Stomach smooth muscle (tissue), 2 donors: ENCODE results near the gene TRMT1.

Experiments used
- H3K27ac ChIP-seq: one replicate; pipeline ENCODE4 v1.7.0; 2013; ENCODE audit warnings: mild to moderate bottlenecking, low read length, inconsistent platforms
- H3K27me3 ChIP-seq, 2 donors: one replicate each; pipeline ENCODE4 v1.7.0; 2013; ENCODE audit warnings: low read length in 2 of 2; ENCODE audit not compliant: insufficient read depth in 2 of 2, control insufficient read depth in 1 of 2
- H3K36me3 ChIP-seq, 2 donors: one replicate each; pipeline ENCODE4 v1.7.0; 2013; ENCODE audit warnings: low read length in 2 of 2; ENCODE audit not compliant: control insufficient read depth in 2 of 2, insufficient read depth in 2 of 2
- H3K4me1 ChIP-seq: one replicate; pipeline ENCODE4 v1.7.0; 2013; ENCODE audit warnings: low read length; ENCODE audit not compliant: control insufficient read depth, insufficient read depth
- H3K4me3 ChIP-seq, 2 donors: one replicate each; pipeline ENCODE4 v1.7.0; 2013; ENCODE audit warnings: low read length in 2 of 2
- H3K9ac ChIP-seq, 2 donors: one replicate each; pipeline ENCODE4 v1.7.0; 2013; ENCODE audit warnings: low read length in 2 of 2, mild to moderate bottlenecking in 1 of 2
- H3K9me3 ChIP-seq, 2 donors: one replicate each; pipeline ENCODE4 v1.7.0; 2013; ENCODE audit warnings: low read length in 2 of 2; ENCODE audit not compliant: control insufficient read depth in 2 of 2
- donor health status: healthy.
- donor health status: Pancreatic carcinoma.

Gene TRMT1

DNA sequence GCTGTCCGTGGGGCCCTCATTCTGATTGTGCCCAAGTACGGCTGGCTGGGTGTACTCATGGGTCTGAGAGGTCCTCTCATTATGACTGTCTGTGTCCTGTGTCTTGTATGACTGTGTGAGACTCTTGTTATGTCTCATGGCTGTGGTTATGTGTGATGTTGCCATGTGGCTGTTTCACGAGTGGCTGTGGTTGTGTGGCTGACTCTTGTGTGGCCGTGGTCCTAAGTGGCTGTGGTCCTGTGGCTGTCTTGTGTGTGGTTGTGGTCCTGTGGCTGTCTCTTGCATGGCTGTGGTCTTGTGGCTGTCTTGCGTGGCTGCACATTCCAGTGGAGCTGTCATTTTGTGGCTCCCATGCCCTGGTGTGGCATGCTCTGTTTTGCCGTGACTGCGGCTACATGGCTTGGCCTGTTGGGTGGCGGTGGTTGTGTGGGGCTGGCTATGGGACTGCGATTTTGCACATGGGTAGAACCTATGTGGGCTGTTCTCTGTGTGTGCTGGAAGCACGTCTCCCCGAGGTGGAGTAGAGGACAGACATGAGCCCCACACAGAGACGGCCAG is 16.4 kb downstream of the TRMT1 start:
- Histone ChIP-seq H3K9ac (no peak overlapping the region), H3K4me1 (peaks cover 36% of the 10 kb centered on the region), H3K36me3 (peaks cover 0 to 3% of the 10 kb centered on the region in 2 donors), H3K4me3 (peak overlapping the region in 1 of 2 donors; percentile 64), H3K9me3 (no peaks in the 10 kb centered on the region), H3K27me3 (peaks cover 2 to 8% of the 10 kb centered on the region in 2 donors), H3K27ac (peak overlapping the region; percentile 73)

DNA sequence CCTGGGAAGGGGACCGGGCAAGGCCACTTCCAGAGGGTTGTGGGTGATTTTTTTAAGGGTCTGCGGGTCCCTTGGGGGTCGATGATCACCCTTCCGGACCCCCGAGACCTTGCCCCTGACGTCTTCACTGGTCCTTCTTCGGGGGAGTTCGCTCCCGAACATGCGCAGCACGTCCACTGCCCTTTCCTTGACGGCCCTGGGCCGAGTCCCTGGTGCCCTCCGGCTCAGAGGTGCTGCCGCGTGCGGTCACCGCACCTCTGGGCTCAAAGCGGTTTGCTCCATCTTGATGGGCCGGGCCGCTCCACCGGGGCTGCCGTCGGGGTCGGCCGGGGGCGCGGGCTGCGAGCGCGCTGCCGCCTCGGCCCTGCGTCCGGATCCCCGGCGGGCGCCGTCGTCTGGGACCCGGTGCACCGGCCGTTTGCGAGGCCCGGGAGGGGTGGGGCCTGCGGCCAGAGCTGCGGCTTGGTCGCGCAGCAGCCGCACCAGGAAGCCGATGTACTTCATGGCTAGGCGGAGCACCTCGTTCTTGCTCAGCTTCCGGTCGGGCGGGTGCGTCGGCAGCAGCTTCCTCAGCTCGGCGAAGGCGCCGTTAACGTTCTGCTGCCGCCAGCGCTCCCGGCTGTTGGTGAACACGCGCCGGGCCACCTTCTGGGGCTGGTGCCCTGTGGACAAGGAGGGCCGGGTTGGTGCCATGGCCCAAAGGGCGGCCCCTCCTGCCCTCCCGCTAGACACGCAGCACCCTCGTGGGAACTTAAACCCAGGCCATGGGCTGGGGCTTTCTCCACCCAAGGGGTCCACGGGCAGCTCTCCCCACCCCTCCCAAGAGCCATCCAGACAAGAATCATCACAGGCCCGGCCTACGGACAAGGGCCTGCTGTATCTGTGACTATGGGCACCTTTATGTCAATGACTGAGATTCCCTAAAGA is 17.2 kb downstream of the TRMT1 start:
- Histone ChIP-seq H3K27me3 (peaks cover 2 to 8% of the 10 kb centered on the region in 2 donors), H3K9me3 (no peaks in the 10 kb centered on the region), H3K36me3 (peaks cover 0 to 6% of the 10 kb centered on the region in 2 donors), H3K4me1 (peaks cover 34% of the 10 kb centered on the region), H3K27ac (peak overlapping the region; percentile 73), H3K9ac (peak overlapping the region in 1 of 2 donors; percentile 23), H3K4me3 (peak overlapping the region; percentile 53 to 64)

DNA sequence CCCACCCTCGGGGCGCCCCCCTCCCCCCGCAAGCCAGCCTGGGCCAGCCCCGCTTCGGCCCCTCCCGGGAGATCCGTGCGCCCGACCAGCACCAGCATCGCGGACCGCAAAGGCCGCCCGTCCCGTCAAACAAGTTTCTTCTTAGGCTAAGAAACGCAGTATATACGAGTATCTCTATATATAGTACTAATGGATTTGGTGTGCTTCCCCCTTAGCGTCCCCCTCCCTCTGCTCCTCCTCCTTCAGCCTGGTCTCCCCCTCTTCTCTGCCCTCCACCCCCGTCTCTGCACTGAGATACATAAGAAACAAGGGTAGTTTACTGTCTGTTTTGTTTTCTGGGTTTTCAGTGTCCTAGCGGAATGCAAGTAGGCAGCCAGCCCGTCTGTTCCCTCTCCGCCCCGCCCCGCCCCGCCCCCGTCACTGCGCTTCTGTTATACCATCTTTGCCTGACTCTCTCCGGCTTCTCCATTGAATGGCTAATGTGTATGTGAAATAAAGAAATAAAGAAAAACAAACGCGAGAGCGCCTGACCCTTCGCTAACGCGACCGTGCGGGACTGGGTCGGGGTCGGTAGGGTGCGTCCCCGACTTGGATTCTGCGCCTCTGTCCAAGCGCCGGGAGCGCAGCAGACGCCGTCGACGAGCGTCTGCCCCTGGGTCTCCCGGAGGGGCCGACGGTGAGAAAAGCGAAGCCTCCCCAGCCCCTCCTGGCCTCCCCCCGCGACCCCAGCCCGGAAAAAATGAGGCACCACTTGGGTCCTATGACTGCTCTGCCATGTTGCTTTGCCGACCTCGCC is 18.1 kb downstream of the TRMT1 start:
- peaks cover 40% of the 10 kb centered on the region for H3K4me1 ChIP-seq
- H3K36me3 ChIP-seq = peaks cover 0 to 7% of the 10 kb centered on the region in 2 donors
- H3K27ac ChIP-seq = peak overlapping the region; percentile 73
- H3K9ac ChIP-seq = peak overlapping the region in 1 of 2 donors; percentile 28
- peak overlapping the region; percentile 53 to 64 for H3K4me3 ChIP-seq
- H3K27me3 ChIP-seq = peaks cover 2 to 8% of the 10 kb centered on the region in 2 donors
- no peaks in the 10 kb centered on the region for H3K9me3 ChIP-seq

DNA sequence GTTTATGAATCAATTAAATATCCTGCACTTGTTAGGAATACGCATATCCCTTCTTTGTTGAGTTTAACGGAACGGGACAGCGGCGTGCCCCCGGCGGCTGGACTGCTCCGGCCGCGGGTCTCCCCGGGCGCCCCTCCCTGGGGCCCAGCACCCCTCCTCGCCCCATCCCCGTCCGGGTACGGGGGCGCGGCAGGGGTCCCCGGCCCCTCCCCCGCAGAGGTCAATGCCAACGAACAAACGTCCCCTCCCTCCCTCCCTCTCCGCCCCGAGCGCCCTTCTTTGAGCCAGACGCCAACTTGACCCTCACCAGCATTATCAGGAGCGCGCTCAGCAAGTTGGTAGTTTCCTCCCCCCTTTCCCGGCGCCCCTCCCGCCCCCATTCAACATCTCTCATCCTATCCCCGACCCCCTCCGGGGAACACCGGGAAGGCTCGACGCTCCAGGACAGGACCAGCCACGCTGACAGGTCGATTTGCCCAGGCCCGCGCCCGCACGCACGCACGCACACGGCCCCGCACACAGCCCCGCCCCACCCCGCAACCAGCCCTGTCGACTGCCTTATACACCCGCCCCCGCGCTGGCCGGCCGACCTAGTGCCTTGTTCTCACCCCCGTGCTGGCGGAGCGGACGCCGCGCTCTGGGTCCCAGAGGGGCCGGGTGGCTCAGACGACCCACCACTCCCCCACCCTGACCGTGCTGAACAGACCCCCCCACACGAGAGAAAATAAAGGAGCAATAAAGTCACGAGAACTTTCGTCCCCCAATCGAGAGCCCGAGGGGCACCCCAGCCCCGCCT is 18.9 kb downstream of the TRMT1 start:
- Histone ChIP-seq H3K9ac (no peak overlapping the region), H3K9me3 (no peaks in the 10 kb centered on the region), H3K4me1 (peaks cover 41% of the 10 kb centered on the region), H3K4me3 (no peak overlapping the region), H3K36me3 (peaks cover 0 to 7% of the 10 kb centered on the region in 2 donors), H3K27ac (no peak overlapping the region), H3K27me3 (peaks cover 2 to 8% of the 10 kb centered on the region in 2 donors)

DNA sequence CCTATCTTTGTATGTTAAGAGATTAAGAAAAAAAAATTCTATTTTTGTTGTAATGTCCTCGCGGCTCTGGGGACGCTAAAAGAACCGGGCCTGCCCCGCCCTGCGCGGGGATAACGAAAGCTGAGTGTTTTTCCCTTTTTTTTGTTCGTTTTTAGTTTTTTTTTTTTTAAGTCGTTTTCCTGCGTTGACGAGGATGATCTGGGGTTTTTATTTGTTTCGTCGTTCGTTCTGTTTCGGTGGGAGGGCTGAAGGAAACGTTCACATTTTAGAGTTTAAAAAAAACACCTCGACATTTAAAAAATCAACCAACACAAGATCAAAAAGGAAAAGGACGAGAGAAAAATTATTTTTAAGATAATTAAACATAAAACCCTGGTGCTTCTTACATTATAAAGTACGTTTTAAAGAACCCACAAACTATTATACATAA is 19.5 kb downstream of the TRMT1 start:
- Histone ChIP-seq H3K36me3 (peaks cover 0 to 7% of the 10 kb centered on the region in 2 donors), H3K4me1 (peaks cover 42% of the 10 kb centered on the region), H3K9me3 (no peaks in the 10 kb centered on the region), H3K27me3 (peaks cover 0 to 6% of the 10 kb centered on the region in 2 donors), H3K4me3 (no peak overlapping the region), H3K27ac (no peak overlapping the region), H3K9ac (no peak overlapping the region)

DNA sequence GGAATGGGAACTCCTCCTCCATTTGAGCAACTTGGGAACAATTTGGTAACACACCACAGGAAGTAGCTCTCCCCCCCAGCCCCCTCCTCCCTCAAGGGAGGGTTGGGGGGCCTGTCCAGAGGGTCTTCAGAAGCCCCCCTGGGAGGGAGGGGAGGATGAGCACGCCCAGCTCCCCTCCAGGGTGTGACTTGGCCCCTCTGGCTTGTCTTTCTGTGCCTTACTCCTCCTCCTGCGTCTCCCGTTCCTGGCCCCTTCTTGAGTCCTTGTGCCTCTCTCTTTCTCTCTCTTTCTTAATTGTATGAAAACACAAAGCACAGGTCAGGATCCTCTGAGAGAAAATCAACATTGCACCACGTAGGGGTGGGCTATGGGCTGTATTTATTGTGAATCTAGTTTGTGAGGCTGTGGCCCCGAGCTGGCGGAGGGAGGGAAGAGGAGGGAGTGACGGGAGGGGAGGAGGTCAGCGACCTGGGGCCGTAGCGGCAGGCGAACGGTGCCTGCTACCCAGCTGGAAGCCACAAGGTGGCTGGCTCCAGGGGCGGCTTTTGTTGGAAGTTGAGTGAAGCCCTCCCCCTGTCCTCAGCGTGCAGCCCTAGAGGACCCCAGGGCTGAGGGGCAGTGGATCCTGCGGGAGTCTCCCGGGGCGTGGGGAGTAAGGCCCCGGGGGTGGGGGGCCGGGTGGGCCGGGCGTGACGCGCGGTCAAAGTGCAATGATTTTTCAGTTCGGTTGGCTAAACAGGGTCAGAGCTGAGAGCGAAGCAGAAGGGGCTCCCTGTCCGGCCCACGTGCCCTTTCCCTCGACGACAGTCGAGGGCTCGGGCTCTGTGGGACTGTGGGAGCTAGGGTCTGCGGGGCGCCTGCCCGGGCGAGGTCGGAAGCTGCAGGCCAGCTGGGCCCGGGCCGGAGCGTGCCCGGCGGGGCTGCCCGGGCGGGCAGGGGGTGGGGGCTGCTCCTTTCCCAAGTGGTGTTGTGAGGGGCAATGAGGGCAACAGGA is 20.3 kb downstream of the TRMT1 start:
- Histone ChIP-seq H3K27me3 (peaks cover 0 to 6% of the 10 kb centered on the region in 2 donors), H3K36me3 (peaks cover 0 to 7% of the 10 kb centered on the region in 2 donors), H3K9me3 (no peaks in the 10 kb centered on the region), H3K4me1 (peaks cover 46% of the 10 kb centered on the region), H3K27ac (no peak overlapping the region), H3K4me3 (no peak overlapping the region), H3K9ac (no peak overlapping the region)

DNA sequence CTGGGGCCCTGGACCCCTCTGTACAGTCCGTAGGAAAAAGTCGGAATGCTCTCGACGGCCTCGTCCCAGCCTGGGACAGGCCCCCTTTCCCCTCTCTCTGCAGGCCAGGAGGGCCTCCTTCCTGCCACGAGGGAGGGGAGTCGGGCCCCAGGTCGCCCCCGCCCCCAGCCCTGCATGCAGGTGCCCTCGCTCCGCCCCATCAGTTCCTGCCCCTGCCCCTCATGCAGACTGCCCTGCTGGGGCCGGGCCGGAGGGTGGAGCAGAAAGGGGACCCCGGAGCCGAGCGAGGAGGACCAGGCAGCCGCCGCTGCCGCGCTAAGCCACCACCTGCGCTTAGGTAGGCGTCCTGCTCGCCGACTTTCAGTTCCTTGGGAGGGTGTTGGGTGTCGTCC is 21.2 kb downstream of the TRMT1 start:
- no peak overlapping the region for H3K4me3 ChIP-seq
- H3K4me1 ChIP-seq = peaks cover 54% of the 10 kb centered on the region
- H3K27me3 ChIP-seq = peaks cover 0 to 6% of the 10 kb centered on the region in 2 donors
- peaks cover 0 to 10% of the 10 kb centered on the region in 2 donors for H3K36me3 ChIP-seq
- H3K9ac ChIP-seq = no peak overlapping the region
- no peak overlapping the region for H3K27ac ChIP-seq
- no peaks in the 10 kb centered on the region for H3K9me3 ChIP-seq

DNA sequence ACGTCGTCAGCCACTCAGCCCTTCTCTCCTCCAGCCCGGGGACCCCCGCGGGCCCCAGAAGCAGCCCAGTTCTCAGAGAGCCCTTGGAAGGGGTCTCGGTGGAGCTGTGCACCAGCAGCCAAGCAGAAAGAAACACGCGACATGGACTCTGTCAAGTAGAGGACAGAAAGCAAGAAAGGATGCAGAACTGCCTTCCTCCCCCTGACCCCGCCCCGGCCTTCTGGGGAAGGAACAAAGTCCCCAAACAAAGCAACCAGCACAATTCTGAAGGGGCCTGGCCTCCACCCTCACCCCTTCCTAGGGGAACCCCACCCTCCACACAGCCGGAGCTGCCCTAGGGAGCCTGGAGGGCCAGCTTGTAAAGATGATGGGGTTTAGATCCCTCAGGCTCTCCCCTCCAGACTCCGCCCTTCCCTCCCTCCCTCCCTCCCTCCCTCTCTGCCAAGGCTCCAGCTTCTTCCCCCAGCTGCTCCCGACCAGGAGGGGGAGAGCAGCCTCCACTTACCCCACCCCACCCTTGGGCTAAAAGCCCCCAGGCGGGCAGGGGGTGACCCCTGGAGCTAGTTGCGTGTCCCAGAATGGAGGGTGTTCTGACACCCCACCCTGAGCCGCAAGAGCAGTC is 21.7 kb downstream of the TRMT1 start:
- Histone ChIP-seq H3K9me3 (no peaks in the 10 kb centered on the region), H3K4me3 (no peak overlapping the region), H3K9ac (no peak overlapping the region), H3K27me3 (peaks cover 0 to 6% of the 10 kb centered on the region in 2 donors), H3K36me3 (peaks cover 0 to 10% of the 10 kb centered on the region in 2 donors), H3K27ac (no peak overlapping the region), H3K4me1 (peaks cover 58% of the 10 kb centered on the region)

DNA sequence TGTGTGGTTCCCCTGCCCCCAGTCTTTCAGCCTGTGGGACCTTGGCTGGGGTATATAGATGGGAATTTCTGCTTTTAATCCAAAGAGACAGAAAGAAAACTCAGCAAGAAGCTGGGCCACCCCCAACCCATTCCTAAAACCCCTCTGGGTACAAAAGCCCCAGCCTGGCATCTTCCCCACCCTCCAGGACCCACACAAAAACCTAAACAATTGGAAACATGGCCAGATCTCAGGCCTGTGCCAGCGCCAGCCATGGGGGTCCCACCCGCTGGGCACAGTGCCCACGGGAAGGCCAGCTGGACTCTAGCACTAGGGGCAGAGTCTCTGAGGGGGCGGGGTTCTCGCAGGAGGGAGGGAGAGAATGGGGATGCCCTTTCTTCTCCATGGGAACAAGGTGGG is 22.4 kb downstream of the TRMT1 start:
- peaks cover 0 to 13% of the 10 kb centered on the region in 2 donors for H3K36me3 ChIP-seq
- H3K27ac ChIP-seq = no peak overlapping the region
- H3K9ac ChIP-seq = no peak overlapping the region
- H3K27me3 ChIP-seq = peaks cover 0 to 5% of the 10 kb centered on the region in 2 donors
- H3K9me3 ChIP-seq = no peaks in the 10 kb centered on the region
- no peak overlapping the region for H3K4me3 ChIP-seq
- H3K4me1 ChIP-seq = peaks cover 57% of the 10 kb centered on the region
